HEK293 (cell line): ENCODE data around the gene TMEM91.
"Not testable (repeated sequence)": the region's sequence is repeated elsewhere in the genome, so short reads cannot be mapped to it uniquely, and the experiment has no call there.

ENCODE experiments used
- CTCF ChIA-PET: fragments of 350-600 bp; formaldehyde crosslinking; extraction: SDS; loops from one replicate; lab custom pipeline; 2021; ENCODE audit warnings: antibody characterized with exemption; lab: Yijun Ruan, JAX
- POLR2A ChIA-PET: fragments of 300-600 bp; formaldehyde crosslinking; extraction: SDS; loops from one replicate; lab custom pipeline; 2020; ENCODE audit warnings: antibody characterized with exemption, inconsistent platforms; lab: Yijun Ruan, JAX
- H3K27ac ChIP-seq: fragments of 200-500 bp; sonication (Bioruptor generic); 2 replicates; pipeline ENCODE4 v1.5.1; 2014; ENCODE audit warnings: low read depth, low read length, control low read depth, inconsistent platforms; ENCODE audit errors: extremely low read depth
- H3K36me3 ChIP-seq, 2 experiments: fragments of 200-500 bp in 1 of 2; sonication (Bioruptor generic) in 1 of 2; 1 replicate in 1 of 2; 2 replicates in 1 of 2; pipeline ENCODE4 v1.5.1; 2014 to 2017; ENCODE audit warnings: inconsistent platforms in 2 of 2, low read length in 2 of 2; ENCODE audit not compliant: control insufficient read depth in 2 of 2, insufficient read depth in 1 of 2
- H3K4me1 ChIP-seq: fragments of 200-500 bp; sonication (Bioruptor generic); 2 replicates; pipeline ENCODE4 v1.5.1; 2014; ENCODE audit warnings: mild to moderate bottlenecking, low read length, inconsistent platforms; ENCODE audit not compliant: control insufficient read depth, insufficient read depth
- H3K4me3 ChIP-seq: 2 replicates; pipeline ENCODE4 v1.5.1; 2011; ENCODE audit warnings: low read depth, mild to moderate bottlenecking, control low read depth, low read length, moderate library complexity
- H3K9me3 ChIP-seq: fragments of 200-500 bp; sonication (Bioruptor generic); 2 replicates; pipeline ENCODE4 v1.5.1; 2014; ENCODE audit warnings: low read depth, low read length, inconsistent platforms; ENCODE audit not compliant: control insufficient read depth, insufficient read depth
- GLIS1 ChIP-seq: fragments of 450-650 bp; formaldehyde crosslinking; IDR thresholded peaks from 2 replicates; pipeline ENCODE4 v1.5.1; 2016; ENCODE audit warnings: missing biosample characterization, missing genetic modification characterization
- HOXC10 ChIP-seq: sonication (generic); formaldehyde crosslinking; IDR thresholded peaks from 2 replicates; pipeline ENCODE4 v1.8.1; 2023; ENCODE audit warnings: mild to moderate bottlenecking, missing genetic modification reagents
- IKZF3 ChIP-seq: fragments of 450-650 bp; IDR thresholded peaks from 2 replicates; pipeline ENCODE4 v1.5.0; 2018; ENCODE audit warnings: missing biosample characterization, mild to moderate bottlenecking, missing genetic modification characterization, moderate library complexity
- KLF10 ChIP-seq: fragments of 450-650 bp; IDR thresholded peaks from 2 replicates; pipeline ENCODE4 v1.5.1; 2018; ENCODE audit warnings: missing biosample characterization, mild to moderate bottlenecking, missing genetic modification characterization
- MYNN ChIP-seq: fragments of 450-650 bp; formaldehyde crosslinking; IDR thresholded peaks from 2 replicates; pipeline ENCODE4 v1.5.1; 2016; ENCODE audit warnings: missing biosample characterization, missing genetic modification characterization, borderline replicate concordance
- PRDM10 ChIP-seq: fragments of 450-650 bp; formaldehyde crosslinking; IDR thresholded peaks from 2 replicates; pipeline ENCODE4 v1.5.1; 2016; ENCODE audit warnings: missing biosample characterization, missing genetic modification characterization
- SP3 ChIP-seq: fragments of 450-650 bp; formaldehyde crosslinking; IDR thresholded peaks from 2 replicates; pipeline ENCODE4 v1.5.1; 2016; ENCODE audit warnings: missing biosample characterization, missing genetic modification characterization
- ZBTB1 ChIP-seq: fragments of 450-650 bp; formaldehyde crosslinking; IDR thresholded peaks from 2 replicates; pipeline ENCODE4 v1.5.1; 2016; ENCODE audit warnings: missing biosample characterization, missing genetic modification characterization
- ZBTB17 ChIP-seq: fragments of 450-650 bp; formaldehyde crosslinking; IDR thresholded peaks from 2 replicates; pipeline ENCODE4 v1.5.1; 2016; ENCODE audit warnings: missing biosample characterization, missing genetic modification characterization
- ZIC2 ChIP-seq: fragments of 450-650 bp; formaldehyde crosslinking; IDR thresholded peaks from 2 replicates; pipeline ENCODE4 v1.5.1; 2016; ENCODE audit warnings: missing biosample characterization, missing genetic modification characterization
- ZNF138 ChIP-seq: fragments of 450-650 bp; formaldehyde crosslinking; IDR thresholded peaks from 2 replicates; pipeline ENCODE4 v1.5.1; 2016; ENCODE audit warnings: missing biosample characterization, missing genetic modification characterization, borderline replicate concordance
- ZNF214 ChIP-seq: fragments of 450-650 bp; formaldehyde crosslinking; IDR thresholded peaks from 2 replicates; pipeline ENCODE4 v1.5.1; 2017; ENCODE audit warnings: missing biosample characterization, mild to moderate bottlenecking, missing genetic modification characterization, borderline replicate concordance
- ZNF221 ChIP-seq: fragments of 450-650 bp; formaldehyde crosslinking; IDR thresholded peaks from 2 replicates; pipeline ENCODE4 v1.5.1; 2017; ENCODE audit warnings: missing biosample characterization, missing genetic modification characterization, borderline replicate concordance
- ZNF24 ChIP-seq: fragments of 450-650 bp; formaldehyde crosslinking; IDR thresholded peaks from 2 replicates; pipeline ENCODE4 v1.5.1; 2016; ENCODE audit warnings: missing biosample characterization, missing genetic modification characterization
- ZNF341 ChIP-seq: fragments of 450-650 bp; formaldehyde crosslinking; IDR thresholded peaks from 2 replicates; pipeline ENCODE4; 2016; ENCODE audit warnings: low read depth, missing biosample characterization, missing genetic modification characterization
- ZNF366 ChIP-seq: fragments of 450-650 bp; formaldehyde crosslinking; conservative IDR thresholded peaks from 2 replicates; pipeline ENCODE4 v1.5.1; 2016; ENCODE audit warnings: missing biosample characterization, missing genetic modification characterization
- ZNF391 ChIP-seq: fragments of 450-650 bp; formaldehyde crosslinking; IDR thresholded peaks from 2 replicates; pipeline ENCODE4 v1.5.1; 2016; ENCODE audit warnings: low read depth, missing biosample characterization, missing genetic modification characterization, borderline replicate concordance
- ZNF394 ChIP-seq: fragments of 450-650 bp; formaldehyde crosslinking; IDR thresholded peaks from 2 replicates; pipeline ENCODE4 v1.5.1; 2016; ENCODE audit warnings: missing biosample characterization, missing genetic modification characterization, mild to moderate bottlenecking, moderate library complexity, borderline replicate concordance
- ZNF548 ChIP-seq: fragments of 450-650 bp; formaldehyde crosslinking; IDR thresholded peaks from 2 replicates; pipeline ENCODE4 v1.5.1; 2016; ENCODE audit warnings: missing biosample characterization, missing genetic modification characterization
- ZNF600 ChIP-seq: fragments of 450-650 bp; formaldehyde crosslinking; IDR thresholded peaks from 2 replicates; pipeline ENCODE4 v1.5.1; 2016; ENCODE audit warnings: missing biosample characterization, missing genetic modification characterization
- ZXDB ChIP-seq: fragments of 450-650 bp; formaldehyde crosslinking; IDR thresholded peaks from 2 replicates; pipeline ENCODE4 v1.5.1; 2016; ENCODE audit warnings: missing biosample characterization, missing genetic modification characterization
- TF ChIP-seq, protein P1 (sequence below): fragments of 450-650 bp; formaldehyde crosslinking; IDR thresholded peaks from 2 replicates; pipeline ENCODE4 v1.5.1; 2016; ENCODE audit warnings: missing biosample characterization, missing genetic modification characterization, borderline replicate concordance

TMEM91 gene

DNA sequence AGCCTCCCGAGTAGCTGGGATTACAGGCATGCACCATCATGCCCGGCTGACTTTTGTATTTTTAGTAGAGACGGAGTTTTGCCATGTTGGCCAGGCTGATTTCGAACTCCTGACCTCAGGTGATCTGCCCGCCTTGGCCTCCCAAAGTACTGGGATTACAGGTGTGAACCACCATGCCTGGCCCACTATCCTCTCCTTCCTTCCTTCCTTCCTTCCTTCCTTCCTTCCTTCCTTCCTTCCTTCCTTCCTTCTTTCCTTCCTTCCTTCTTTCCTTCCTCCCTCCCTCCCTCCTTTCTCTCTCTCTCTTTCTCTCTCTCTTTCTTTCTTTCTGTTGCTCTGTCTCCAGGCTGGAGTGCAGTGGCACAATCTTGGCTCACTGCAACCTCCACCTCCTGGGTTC, 5.2 kb upstream of the TMEM91 start:
- TF ChIP-seq ZNF366 (tag by site-specific recombination): peak; percentile 98
- H3K4me3 ChIP-seq, H3K36me3 ChIP-seq, H3K9me3 ChIP-seq, H3K27ac ChIP-seq: not testable (repeated sequence)
- POLR2A ChIA-PET: interaction anchor here (1.0 to 3.3 kb wide), 2 partner anchors 7 to 9 kb away, joined by 3 to 13 read pairs; partner anchors contain the start of gene B9D2
- H3K4me1 ChIP-seq: peaks cover 16% of the 10 kb centered on the region
- CTCF ChIA-PET: interaction anchor here (0.7 kb wide), 1 partner anchor 347 kb away, joined by 4 read pairs; no protein-coding TSS in a partner anchor

- Histone ChIP-seq H3K4me3 (no peak overlapping the region), H3K4me1 (peaks cover 20% of the 10 kb centered on the region), H3K27ac (no peak overlapping the region), H3K36me3 (no peaks in the 10 kb centered on the region; a peak in 1 of 3 replicates), H3K9me3 (no peaks in the 10 kb centered on the region)
- TF ChIP-seq ZNF366 (tag by site-specific recombination) (peak; percentile 8; the same call in 1 of the 2 replicates), HOXC10 (CRISPR knock-in tag) (no peak)
- CTCF ChIA-PET: no interaction called here
- POLR2A ChIA-PET: interaction anchor here (0.6 to 3.3 kb wide), 2 partner anchors 8 to 500 kb away, joined by 3 to 13 read pairs; partner anchors contain the start of gene B9D2
These were observed 4.8 kb upstream of the TMEM91 start for GRCh38 chr19:41371541-41371940.

DNA sequence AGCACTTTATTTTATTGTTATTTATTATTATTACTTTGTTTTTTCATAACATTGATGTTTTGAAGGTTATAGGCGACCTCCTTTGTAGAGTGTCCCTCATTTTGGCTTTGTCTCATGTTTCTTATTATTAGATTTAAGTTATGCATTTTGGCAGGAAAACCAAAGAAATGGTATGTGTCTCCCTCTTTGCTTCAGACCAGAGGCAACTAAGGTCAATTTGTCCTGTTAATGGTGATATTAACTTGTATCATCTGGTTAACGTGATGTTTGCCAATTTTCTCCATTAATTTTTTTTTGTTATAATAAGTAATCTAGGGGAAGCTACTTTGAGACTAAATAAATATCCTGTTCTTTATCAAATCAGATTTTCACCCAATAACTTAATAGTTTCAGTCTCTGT, 3.8 kb upstream of the TMEM91 start:
- CTCF ChIA-PET: interaction anchor here (0.5 kb wide), 1 partner anchor 225 kb away, joined by 3 read pairs; no protein-coding TSS in a partner anchor
- Histone ChIP-seq H3K4me3 (no peak overlapping the region), H3K4me1 (peaks cover 20% of the 10 kb centered on the region), H3K36me3 (no peaks in the 10 kb centered on the region; a peak in 1 of 3 replicates), H3K9me3 (no peaks in the 10 kb centered on the region), H3K27ac (no peak overlapping the region)
- POLR2A ChIA-PET: interaction anchor here (0.9 to 3.3 kb wide), 2 partner anchors 9 to 55 kb away, joined by 3 to 13 read pairs; partner anchors contain the start of genes B3GNT8 and B9D2
- no peak for TF ChIP-seq ZBTB1 (tag by site-specific recombination)
- no peak for TF ChIP-seq ZNF394 (tag by site-specific recombination)
- no peak for TF ChIP-seq ZNF548 (tag by site-specific recombination)
- TF ChIP-seq ZNF341 (tag by site-specific recombination): no peak
- TF ChIP-seq ZNF221 (tag by site-specific recombination): no peak
- TF ChIP-seq ZNF24: no peak
- no peak for TF ChIP-seq ZNF391 (tag by site-specific recombination)

DNA sequence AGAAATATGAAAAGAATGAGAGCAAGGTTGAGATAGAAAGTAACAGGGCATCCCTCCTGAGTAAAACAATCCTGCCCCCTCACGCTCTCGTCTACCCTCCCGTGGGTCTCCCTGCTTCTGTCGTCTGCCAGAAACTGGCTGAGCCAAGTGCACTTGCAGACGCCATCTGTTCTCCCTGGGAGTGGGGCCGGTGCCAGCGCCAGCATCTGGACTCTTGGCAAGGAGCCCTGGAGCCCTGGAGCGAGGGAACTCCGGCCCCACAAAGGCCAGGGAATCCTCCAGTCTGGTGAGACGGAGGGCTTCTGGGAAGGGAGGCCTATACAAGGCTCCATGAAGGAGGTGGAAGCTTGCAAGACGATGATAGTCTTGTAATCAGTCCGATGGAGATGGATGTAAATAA, 2.3 kb upstream of the TMEM91 start:
- Histone ChIP-seq H3K4me1 (peaks cover 20% of the 10 kb centered on the region), H3K27ac (peak overlapping the region; percentile 7; the same call in 1 of the 2 replicates), H3K9me3 (no peaks in the 10 kb centered on the region), H3K36me3 (no peaks in the 10 kb centered on the region; a peak in 1 of 3 replicates), H3K4me3 (no peak overlapping the region)
- ChIA-PET POLR2A (interaction anchor here (3.3 kb wide), 1 partner anchor 10 kb away, joined by 13 read pairs; the partner anchor contains the start of gene B9D2), CTCF (no interaction called here)
- TF ChIP-seq ZXDB (tag by site-specific recombination) (peak; percentile 94), SP3 (no peak), IKZF3 (peak; percentile 27; the same call in 1 of the 2 replicates), GLIS1 (tag by site-specific recombination) (peak; percentile 98), ZNF138 (tag by site-specific recombination) (no peak), ZIC2 (tag by site-specific recombination) (peak; percentile 93), MYNN (tag by site-specific recombination) (no peak), PRDM10 (tag by site-specific recombination) (peak; percentile 77), ZNF600 (tag by site-specific recombination) (peak; percentile 59), ZNF214 (tag by site-specific recombination) (no peak), ZBTB17 (tag by site-specific recombination) (peak; percentile 92), KLF10 (tag by site-specific recombination) (peak; percentile 74)
- TF ChIP-seq, protein P1, sequence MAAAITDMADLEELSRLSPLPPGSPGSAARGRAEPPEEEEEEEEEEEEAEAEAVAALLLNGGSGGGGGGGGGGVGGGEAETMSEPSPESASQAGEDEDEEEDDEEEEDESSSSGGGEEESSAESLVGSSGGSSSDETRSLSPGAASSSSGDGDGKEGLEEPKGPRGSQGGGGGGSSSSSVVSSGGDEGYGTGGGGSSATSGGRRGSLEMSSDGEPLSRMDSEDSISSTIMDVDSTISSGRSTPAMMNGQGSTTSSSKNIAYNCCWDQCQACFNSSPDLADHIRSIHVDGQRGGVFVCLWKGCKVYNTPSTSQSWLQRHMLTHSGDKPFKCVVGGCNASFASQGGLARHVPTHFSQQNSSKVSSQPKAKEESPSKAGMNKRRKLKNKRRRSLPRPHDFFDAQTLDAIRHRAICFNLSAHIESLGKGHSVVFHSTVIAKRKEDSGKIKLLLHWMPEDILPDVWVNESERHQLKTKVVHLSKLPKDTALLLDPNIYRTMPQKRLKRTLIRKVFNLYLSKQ (tag by site-specific recombination): no peak
